ENCODE measurements around the gene NMRAL1.

GRCh38 chr16:4414187-4414917, 60.1 kb downstream of the NMRAL1 start:
- TF ChIP-seq POLR2A (IDR thresholded peaks at IDR 0.05; ENCODE audit: extremely low read depth, insufficient read length) (no peak), CTCF (IDR thresholded peaks at IDR 0.05; ENCODE audit: low read depth, low read length) (no peak), MYC (IDR thresholded peaks at IDR 0.05; ENCODE audit: low read depth, low read length) (no peak)
